ENCODE results near the gene CCDC33.

Gene CCDC33

DNA sequence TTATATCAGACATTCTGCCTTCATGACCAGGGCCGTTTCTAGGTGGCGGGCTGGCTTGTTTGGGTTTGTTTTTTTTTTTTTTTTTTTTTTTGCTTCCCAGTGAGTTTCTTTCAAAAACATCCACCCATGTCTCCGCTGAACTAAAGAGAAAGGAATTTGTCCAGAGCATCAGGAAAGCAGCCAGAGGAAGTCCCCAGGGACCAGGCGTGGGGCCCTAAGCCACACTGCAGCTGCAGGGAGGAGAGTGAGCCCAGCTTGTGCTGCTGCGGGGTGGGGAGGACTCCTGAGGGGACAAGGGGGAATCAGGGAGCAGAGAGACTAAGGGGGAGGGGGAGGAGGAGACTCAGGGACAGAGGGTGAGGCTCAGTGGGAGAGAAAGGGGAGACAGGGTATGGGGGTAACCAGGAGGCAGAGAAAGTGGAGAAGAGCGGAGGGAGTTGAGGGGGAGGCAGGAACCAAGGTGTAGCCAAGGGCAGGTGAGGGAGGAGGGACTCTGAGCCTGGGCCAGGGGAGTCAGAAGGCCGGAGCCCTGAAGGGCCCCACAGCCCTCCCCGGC, 81.8 kb downstream of the CCDC33 start:
- DNase-seq: no peak

DNA sequence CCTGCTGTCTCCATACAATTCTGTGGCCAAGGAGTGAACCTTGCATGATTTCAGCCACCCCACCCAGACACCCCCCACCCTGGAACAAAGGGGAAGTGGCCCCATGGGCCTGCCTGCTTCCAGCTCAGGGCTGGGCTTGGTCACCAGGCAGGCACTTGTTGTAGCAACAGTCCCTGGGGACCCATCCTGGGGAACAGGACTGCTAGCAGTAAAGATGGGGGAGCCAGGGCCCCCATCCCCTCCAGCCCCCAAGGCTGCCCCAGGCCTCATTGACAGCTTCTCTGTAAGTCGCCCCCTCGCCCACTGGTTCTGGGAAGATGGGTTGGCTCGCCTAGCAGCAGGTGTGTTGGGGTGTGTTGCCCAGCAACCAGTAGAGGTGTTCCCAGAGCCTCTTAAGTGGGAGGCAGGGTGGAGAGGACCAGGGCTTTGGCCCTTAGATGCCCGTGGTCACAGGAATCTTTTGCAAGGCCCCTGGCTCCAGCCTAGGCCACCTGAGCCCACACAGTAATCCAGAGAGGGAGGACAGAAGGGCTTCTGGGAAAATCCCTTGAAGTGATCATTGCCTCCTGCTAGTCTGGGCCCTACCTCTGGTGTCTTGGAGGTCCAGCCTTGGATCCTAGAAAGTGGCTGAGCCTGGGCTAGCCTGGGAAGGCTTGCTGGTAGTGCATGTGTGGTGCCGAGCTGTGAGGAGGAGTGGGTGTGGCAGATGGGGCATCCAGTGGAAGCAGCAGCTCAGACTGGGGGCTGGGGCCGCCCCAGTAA, 82.4 kb downstream of the CCDC33 start:
- DNase-seq: no peak

DNA sequence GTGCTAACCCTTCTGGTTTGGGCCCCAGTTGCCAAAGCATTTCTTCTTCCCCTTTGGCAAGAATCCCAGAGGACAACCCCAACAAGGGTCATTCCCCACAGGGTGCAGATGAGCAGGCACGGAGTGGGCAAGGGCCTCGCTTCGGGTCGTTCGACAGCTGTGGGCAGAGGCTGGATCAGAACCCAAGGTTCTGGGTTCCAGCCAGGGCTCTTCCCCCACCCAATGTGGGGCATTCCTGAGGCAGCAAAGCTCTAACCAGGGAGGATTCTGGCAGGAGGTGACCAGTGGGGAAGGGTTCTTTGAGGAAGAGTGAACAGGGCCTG, 83.0 kb downstream of the CCDC33 start:
- no peak for DNase-seq

DNA sequence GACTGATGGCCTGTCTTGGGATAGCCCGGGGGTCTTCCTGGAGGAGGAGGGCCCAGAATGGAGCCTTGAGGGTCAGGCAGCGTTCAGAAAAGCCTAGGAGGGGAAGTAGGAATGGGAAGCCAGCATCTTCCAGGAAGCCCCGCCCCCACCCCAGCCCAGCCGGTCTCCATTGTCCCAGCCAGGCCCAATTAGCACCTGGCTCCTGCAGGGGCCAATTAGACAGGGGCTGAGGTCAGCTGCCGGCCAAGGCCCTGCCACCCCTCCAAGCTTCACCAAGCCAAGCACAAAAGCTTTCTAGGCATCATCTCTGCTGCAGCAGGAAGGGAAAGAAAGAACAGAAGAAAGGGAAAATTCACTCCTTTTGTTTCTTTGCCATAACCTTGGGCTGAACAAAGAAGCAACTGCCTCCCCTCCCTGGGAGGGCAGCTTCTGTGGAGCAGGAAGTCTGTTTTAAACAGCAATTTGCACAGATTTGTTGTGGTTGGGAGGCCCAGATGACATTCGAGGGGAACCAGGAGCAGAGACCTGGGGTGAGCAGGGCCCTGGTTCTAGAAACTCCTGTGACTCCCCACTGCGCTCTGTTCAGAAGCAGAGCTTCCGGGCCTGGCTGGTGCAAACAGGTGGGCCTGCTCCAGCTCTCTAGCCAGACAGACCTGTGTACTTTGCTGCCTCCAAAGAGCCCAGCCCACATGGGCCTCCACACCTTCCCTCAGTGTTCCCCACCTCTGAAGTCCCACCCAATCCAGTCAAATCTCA, 83.6 kb downstream of the CCDC33 start:
- DNase-seq: no peak

DNA sequence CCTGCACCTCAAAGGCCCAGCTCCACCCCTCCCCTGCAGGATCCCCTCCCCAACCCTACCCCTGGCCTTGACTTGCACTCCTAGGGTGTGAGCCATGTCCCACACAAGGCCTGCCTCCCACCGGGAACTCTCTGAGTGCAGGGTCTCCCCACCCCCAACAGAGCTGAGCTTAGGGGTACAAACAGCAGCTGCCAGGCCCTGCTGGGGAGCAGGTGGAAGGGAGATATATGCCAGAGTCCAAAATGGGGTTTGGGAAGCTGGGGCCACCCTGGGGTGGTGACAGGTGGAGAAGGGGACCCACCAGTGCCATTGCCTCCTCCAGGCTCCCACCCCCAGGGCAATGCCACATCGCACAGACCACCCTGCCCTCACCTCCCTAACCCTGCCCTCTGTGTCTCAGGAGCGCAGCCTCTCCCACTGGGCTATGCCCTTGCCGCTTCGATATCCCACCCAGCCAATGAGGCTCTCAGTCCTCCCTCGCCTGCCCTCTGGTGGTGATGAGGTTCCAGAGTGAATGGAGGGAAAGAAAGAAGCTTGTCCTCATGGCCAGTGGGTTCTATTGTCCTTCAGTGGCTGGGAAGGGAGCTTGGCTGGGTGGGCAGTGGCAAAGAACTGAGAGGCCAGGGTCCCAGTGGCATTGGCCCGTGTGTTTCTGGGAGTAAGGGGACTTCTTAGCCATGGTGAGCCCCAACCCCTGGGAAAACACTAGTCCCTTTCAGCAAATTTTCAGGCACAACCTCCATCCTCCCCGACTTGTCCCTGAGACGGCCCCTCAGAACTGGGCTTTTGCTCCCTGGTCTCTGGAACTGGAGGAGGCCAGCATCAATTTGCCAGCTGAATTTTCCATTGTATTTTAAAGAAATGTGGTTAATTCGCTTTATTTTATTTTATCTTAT, 84.5 kb downstream of the CCDC33 start:
- no peak for DNase-seq

DNA sequence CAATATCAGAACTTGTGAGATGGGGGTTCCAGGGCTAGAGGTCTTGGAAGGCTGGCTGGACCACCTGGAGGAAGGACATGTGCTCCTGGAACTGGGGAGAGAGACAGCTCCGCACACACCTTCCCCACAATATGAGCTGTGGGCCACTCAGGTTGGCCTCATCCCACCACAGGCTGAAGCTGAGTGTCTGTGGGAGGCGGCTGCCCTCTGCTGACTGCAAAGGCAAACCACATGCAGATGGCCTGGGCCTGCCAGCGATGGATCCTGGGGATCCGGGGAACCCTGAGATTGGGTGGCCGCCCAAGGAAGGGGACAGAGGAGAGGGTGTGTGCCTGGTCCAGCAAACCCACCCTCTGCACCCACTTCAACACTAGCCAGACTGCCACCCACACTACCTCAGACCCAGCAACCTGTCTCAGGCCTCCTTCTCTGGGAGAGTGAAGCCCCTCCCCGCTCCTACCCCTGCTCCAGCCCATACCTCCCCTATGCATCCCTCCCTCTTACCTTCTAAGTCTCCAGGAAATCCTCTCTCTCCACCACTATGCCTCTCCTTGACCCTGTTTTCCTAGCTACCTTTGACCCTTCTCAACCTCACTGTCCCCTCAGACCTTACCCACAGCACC, 86.5 kb downstream of the CCDC33 start:
- peak; percentile 34 for DNase-seq

DNA sequence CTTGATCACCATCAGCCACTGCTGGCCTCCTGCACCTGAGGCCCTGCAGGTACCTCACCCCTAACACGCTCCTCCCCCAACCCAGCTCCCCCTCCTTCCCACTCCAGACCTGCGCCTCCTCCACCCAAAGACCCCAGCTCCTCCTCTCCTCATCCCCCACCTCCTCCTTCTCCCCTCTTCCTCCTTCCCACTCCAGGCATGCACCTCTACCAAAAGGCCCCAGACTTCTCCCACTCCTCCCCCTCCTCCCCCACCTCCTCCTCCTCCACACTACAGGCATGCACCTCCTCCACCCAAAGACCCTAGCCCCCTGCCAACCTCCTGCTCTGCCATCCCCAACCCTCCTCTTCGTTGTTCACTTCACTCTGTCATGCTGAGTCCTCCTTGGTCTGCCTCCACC, 88.6 kb downstream of the CCDC33 start:
- DNase-seq: no peak

DNA sequence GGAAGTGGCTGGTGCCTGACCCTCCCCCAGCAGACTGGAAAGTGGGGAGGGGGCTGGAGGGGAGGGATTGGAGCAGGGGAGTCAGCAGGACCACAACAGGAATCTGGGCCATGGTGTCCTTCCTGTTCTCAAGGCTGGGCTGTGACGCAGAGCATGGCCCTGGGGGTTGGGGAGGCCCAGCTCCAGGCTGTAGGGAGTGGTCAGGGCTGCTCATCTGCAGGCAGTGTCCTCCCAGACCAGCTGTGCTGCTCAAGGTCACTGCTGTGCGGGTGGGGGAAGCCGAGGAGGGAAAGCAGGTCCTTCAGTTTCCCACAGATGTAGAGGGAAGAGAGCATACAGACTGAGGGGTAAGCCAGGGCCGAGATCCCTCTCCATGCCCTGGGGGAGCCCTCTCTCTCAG, 90.6 kb downstream of the CCDC33 start:
- no peak for DNase-seq

DNA sequence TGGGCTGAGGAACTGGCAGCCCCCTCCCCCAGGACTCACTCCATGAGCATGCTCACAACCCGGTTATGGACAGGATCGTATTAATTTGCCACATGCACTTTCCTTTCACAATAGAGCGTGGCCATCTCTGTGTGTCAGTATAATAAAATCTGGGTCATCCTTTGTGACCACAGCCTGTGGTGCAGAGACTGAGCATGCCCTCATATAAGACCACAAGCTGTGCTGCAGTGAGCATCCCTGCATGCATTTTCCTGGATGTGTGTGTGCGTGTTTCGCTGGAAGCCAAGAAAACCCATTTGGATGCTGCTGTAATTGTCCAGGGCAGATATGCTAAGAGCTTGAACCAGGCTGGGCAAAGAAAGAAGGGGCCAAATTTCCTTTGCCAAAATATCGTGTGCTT, 91.6 kb downstream of the CCDC33 start:
- DNase-seq: no peak

DNA sequence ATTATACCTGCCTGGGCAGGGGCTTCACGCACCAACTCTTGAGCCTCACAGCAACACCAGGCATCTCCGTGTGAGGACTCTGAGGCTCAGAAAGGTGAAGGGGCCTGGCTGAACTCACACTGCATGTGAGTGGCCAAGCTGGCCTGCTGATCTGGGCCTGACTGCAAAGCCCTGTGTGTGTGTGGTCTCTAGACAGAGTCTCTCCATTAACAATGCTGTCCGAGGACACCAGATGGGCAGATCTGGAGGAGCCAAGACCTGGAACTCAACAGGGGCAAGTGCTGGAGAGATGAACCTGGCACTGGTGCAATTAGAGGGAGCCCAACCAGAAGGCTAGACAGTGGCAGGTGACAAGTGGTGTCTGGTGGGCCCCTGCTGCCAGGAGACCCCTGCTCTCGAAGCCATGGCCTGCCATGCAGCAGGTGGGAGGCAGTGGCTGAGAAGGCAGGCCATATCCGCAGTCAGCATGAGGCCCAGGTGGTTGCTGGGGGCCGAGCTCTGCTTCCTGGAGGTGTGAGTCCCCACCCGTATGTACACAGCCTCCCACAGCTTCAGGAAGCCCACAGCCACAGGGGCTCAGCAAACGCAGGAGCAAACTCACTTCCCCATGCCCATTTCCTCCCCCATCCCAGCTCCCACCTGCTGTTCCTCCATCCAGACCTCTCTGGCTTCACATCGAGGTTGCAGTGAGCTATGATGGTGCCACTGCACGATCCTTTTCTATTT, 92.4 kb downstream of the CCDC33 start:
- DNase-seq: no peak

DNA sequence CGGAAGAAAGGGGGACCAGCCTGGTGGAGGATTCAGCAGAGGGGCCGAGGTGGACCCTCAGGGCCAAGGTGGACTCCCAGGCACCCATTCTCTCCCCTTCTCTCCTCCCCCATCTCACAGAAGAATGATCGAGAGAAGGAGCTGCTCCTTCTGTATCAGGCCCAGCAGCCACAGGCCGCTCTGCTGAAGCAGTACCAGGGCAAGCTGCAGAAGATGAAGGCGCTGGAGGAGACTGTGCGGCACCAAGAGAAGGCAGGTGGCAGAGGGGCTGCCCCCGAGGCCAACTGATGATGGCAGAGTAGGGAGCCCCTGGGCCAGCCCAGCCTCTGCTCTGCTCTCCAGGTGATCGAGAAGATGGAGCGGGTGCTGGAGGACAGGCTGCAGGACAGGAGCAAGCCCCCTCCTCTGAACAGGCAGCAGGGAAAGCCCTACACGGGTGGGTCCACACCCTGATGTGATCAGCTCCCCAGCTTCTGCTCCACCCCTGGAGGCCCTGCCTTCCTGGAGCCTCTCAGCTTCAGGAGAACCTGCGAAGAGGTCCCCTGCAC, 94.8 kb downstream of the CCDC33 start:
- DNase-seq: no peak

DNA sequence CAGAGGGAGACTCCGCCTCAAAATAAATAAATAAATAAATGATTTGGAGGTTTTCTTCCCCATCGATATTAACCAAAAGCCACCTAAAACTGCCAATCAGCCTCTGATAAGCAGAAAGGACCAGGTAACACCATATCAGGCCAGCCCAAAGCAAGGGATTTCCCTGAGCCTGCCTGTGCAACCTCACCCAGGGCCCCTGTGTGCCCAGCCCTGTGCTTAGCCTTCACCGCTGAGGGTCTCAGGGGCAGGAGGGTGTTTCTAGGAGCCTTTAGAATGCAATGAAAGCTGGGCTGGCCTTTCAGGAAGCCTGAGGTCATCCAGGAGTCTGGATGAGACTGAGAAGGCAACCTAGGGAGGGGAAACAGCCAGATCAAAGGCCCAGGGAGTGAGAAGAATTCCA, 95.9 kb downstream of the CCDC33 start:
- DNase-seq: no peak

DNA sequence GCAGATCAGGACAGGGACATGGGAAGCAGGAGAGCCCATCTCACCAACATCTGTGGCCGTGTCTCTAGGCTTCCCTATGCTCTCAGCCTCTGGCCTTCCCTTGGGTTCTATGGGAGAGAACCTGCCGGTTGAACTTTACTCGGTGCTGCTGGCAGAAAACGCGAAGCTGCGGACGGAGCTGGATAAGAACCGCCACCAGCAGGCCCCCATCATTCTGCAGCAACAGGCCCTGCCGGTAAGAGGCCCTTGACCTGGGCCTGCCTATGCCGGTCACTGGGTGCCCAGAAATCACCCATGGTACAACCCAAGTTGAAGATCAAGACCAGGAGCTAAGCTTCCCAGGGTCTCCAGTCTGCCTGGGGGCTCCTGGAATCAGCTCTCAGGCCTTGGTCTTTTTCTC, 96.5 kb downstream of the CCDC33 start:
- DNase-seq: no peak

DNA sequence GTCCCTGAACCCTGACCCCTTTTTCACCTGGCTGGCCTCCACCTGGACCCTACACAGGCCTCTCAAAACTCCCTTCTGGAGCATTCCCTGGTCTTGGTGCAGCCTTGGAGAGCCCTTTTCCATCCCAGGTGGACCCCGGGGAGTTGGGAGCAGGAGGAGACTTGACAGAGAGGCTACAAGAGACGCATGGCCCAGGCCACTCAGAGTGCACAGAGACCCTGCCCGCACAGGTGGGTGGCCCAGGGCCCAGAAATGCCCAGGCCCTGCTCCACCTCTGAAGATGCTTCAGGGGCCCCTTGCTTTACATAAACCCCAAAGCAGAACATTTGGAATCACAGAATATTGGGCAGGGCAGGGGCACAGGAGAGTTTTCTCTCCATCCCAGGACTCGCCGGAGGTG, 97.0 kb downstream of the CCDC33 start:
- DNase-seq: no peak

DNA sequence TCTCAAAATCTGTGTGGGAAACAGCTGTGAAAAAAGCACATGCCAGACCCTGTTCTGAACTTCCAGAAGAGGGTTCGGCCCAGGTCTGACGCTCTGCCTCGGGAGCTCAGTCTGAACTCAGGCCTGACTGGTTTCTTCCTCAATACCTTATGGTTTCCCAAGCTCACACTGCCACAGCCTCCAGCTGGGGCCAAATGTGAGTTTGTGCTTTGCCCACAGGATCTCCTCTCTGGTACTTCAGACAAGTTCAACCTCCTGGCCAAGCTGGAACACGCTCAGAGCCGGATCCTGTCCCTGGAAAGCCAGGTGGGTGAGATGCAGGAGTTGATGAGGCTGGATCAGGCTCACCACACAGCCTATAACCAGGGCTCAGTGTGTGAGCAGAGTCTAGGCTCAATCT, 97.5 kb downstream of the CCDC33 start:
- no peak for DNase-seq

DNA sequence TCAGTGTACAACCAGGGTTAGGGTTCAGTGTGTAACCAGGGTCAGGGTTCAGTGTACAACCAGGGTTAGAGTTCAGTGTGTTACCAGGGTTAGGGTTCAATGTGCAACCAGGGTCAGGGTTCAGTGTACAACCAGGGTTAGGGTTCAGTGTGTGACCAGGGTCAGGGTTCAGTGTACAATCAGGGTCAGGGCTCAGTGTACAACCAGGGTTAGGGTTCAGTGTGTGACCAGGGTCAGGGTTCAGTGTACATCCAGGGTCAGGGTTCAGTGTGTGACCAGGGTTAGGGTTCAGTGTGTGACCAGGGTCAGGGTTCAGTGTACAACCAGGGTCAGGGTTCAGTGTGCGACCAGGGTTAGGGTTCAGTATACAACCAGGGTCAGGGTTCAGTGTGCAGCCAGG, 98.0 kb downstream of the CCDC33 start:
- no peak for DNase-seq

DNA sequence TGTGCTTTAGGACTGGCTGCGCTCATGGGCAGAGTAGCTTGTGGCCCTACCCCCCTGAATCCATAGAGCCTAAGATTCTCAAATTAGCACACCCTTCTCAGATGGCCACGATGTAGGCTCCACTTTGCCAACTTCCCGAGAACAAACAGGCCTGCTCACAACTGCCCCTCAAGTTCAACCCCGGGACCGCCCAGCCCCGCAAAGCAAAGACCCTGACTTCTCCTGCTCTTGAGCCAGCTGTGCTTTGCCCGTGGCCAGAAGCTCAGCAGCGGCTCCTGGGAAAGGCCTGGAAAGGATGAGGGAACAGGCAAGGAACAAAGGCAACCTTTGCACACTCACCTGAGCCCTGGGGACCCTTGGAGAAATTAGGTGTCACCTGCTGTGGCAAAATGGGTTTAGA, 99.3 kb downstream of the CCDC33 start:
- no peak for DNase-seq

DNA sequence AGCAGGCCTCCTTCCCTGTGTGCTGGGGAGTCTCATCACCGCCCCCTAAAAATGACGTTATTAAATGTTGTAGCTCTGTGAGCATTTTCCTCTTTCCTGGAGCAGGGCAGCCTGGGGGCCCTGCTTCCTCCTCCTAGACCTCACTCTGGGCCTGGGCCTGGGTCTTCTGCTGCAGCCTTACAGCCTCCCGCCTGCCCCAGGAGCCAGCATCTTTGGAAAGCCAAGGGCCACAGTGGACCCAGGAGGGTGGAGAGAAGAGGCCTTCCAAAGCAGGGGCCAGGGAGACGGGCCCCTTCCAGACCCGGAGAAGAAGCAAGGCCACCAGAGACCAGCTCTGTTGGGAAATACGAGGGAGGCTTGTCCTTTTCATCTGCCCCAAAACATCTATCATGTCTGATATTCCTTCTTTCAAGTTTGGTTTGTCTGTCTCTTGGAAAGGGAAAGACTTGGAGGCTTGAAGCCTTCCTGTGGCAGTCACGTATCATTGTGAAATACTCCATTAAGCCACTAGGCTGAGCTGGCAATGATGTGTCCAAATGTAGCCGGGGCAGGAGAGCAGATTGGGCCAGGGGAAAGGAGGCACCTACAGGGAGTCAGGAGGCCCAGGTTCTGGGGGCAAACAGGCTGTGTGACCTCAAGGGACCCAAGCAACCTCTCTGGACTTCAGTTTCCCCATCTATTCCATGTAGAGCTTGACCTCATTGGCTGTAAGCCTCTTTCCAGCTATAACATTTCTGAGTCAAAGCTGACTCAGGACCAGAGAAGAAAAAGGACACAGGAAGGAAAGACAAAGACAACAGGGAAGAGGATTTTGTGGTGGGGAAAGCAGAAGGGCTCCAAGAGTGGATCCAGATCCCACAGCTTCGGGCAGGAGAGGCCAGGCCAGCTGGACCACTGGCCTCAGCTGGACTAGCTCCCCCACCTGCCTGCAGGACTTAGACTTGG, 100.2 kb downstream of the CCDC33 start:
- DNase-seq: no peak

DNA sequence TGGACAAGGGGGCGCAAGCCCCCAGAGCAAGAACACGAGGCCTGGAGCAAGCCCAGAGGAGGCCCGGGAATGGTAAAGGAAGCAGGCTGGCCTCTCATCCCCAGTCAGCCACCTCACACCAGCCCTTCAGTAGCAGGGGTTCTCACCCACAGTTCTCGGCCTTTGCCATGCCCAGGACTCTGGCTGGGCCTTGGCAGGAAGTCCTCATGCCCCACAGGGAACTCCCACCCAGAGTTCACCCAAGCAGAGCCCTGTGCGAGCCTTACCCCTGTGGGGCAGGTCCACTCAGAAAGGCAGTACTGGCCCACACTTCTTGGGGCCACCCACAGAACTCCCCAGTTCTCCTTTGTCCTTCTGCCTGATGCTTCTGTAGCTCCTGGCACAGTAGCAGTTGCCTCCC, 101.0 kb downstream of the CCDC33 start:
- no peak for DNase-seq

DNA sequence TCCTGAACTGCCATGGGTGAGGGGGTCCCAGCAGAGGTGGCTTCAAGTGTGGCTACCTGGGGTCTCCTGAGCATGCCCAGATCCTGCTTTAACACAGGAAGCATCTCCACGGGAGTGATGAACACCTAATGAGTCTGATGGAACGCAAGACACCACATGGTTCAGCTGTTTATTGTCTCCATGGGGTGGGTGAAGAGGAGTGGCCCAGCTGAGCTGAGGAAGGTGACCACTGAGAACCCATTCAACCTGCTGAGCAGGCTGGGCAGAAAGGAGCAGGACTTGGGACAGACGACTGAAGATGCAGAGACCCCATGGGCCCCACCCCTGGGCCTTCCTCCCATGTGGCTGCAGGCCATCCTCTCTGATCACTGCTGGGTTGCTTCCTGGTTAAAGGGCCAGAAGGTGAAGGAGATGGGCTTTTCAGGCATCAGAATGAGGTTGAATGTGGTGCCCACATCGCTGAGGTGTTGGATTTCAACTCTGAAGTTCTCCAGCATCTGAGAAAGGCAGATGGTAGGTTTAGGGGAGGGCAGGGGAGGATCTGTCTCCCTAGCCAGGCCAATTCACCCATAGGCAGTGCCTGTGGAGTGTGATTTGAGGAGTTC, 101.6 kb downstream of the CCDC33 start:
- DNase-seq: no peak

Measured in central memory CD4-positive, alpha-beta T cell (primary cell).